ENCODE data around the gene PRIMA1. TPM values are rescaled to one million over a fixed set of nuclear protein-coding genes. Genes with fewer than 3 reads are reported as not detected.
A peak's percentile ranks its signal among the peaks of the same experiment; 100 is the strongest.

Gene PRIMA1
- total RNA-seq, 4 donors from 2014 or later: 0.33 to 0.88 (median 0.64) TPM

DNA sequence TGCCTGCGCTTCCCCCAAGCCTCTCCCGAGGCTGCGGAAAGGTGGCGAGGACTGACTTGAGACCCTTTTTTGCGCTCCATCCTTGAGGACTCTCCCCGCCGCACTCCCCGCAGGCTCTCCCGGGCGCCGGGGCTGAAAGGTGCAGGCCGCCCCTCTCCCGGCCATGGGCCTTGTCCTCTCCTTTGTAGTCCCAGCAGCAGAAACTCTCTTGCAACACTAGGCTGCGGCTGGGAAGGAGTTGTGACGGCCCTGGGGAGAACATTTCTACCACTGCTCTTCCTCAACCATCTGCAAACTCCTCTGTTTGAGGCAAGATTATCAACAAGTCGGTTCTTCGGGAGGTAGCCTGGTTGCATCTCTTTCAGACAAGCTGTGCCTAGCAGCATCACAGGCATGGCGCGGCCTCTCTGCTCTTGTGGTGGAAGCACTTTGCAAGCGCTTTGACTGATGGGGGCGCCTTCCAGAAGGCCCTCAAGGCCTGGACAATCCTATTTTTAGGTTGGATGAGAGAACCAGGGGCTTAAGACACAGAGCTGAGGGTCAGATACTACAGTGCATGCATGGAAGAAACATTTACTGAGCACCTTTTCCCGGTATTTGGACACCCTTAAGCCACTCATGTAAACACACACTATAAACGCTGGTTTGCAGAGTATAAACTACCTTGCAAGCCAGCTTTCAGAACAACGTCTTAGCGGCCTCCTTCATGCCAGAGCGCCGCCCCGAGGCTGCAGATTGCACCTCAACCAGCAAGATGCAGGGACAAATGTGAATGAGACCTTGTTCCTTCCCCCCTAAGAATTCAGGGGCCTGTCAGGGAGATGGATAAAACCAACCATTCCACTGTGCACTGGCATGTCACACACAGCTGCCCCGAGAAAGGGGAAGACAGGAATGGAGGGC, 1.2 kb upstream of the PRIMA1 start:
- TF ChIP-seq POLR2A (IDR thresholded peaks at IDR 0.05): no peak
- TF ChIP-seq, protein P1, sequence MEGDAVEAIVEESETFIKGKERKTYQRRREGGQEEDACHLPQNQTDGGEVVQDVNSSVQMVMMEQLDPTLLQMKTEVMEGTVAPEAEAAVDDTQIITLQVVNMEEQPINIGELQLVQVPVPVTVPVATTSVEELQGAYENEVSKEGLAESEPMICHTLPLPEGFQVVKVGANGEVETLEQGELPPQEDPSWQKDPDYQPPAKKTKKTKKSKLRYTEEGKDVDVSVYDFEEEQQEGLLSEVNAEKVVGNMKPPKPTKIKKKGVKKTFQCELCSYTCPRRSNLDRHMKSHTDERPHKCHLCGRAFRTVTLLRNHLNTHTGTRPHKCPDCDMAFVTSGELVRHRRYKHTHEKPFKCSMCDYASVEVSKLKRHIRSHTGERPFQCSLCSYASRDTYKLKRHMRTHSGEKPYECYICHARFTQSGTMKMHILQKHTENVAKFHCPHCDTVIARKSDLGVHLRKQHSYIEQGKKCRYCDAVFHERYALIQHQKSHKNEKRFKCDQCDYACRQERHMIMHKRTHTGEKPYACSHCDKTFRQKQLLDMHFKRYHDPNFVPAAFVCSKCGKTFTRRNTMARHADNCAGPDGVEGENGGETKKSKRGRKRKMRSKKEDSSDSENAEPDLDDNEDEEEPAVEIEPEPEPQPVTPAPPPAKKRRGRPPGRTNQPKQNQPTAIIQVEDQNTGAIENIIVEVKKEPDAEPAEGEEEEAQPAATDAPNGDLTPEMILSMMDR (IDR thresholded peaks at IDR 0.05): peak in 1 of 6 experiments; percentile 2
- Histone ChIP-seq H3K36me3 (no peaks in the 10 kb centered on the region), H3K27me3 (no peaks in the 10 kb centered on the region), H3K27ac (no peak overlapping the region), H3K4me3 (replicated peaks in 1 of 3) (peak overlapping the region in 1 of 3 donors; percentile 54), H3K4me1 (peaks cover 5 to 13% of the 10 kb centered on the region in 2 donors), H3K9me3 (no peaks in the 10 kb centered on the region)
- intact Hi-C loops (cut with DNase I): loop anchor here (5.0 to 10.0 kb wide), 2 partner anchors 105 to 132 kb away; no protein-coding TSS in a partner anchor
- 40 to 41% methylated on average over 29 of the region's 29 CpGs for WGBS, 2 donors
- DNase-seq: no peak

DNA sequence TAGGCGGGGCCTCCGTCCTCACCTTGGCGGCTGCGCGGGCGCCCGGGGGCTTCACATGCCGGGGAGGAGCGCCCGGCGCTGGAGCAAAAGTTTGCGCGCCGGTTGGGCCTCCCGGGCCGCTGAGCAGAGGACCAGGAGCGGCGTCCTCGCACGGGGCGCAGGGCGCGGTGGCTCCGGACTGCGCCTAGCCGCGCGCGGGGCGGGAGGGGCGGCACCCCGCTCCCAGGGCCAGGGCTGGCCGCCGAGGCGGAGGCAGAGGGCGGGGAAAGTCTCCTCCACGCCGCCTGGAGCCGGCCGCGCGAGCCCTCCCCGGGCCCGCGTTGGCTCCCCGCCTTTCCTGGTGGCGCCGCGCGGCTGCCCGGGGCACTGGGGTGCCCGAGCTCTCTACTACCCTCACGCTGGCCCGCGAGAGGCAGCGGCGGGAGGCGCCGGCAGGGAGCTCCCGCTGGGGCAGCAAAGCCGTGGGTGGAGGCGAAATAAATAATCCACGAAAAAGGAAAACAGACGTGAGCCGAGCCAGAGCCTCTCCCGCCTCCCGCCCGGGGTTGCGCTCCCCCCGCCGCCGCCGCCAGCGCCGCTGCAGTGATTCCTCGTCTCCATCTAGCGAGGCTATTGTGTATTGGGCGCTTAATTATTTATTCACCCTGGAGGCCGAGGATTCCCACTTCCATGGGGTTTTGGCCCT, 400 bp upstream of the PRIMA1 start:
- Histone ChIP-seq H3K4me3 (replicated peaks in 1 of 3) (peak overlapping the region in 2 of 3 donors; percentile 41 to 54), H3K36me3 (no peaks in the 10 kb centered on the region), H3K9me3 (no peaks in the 10 kb centered on the region), H3K4me1 (peaks cover 5 to 13% of the 10 kb centered on the region in 2 donors), H3K27me3 (no peaks in the 10 kb centered on the region), H3K27ac (peak overlapping the region in 1 of 3 donors; percentile 49)
- peak; percentile 59 to 62 for DNase-seq
- 0 to 1% methylated on average over 20 to 43 of the region's 79 CpGs for WGBS, 2 donors
- TF ChIP-seq POLR2A (IDR thresholded peaks at IDR 0.05): peak in 1 of 2 donors; percentile 61
- TF ChIP-seq, protein P1 (IDR thresholded peaks at IDR 0.05): peak in 4 of 6 experiments; percentile 15 to 66 (median 40)
- intact Hi-C loops (cut with DNase I): loop anchor here (5.0 to 10.0 kb wide), 2 partner anchors 106 to 131 kb away; no protein-coding TSS in a partner anchor

DNA sequence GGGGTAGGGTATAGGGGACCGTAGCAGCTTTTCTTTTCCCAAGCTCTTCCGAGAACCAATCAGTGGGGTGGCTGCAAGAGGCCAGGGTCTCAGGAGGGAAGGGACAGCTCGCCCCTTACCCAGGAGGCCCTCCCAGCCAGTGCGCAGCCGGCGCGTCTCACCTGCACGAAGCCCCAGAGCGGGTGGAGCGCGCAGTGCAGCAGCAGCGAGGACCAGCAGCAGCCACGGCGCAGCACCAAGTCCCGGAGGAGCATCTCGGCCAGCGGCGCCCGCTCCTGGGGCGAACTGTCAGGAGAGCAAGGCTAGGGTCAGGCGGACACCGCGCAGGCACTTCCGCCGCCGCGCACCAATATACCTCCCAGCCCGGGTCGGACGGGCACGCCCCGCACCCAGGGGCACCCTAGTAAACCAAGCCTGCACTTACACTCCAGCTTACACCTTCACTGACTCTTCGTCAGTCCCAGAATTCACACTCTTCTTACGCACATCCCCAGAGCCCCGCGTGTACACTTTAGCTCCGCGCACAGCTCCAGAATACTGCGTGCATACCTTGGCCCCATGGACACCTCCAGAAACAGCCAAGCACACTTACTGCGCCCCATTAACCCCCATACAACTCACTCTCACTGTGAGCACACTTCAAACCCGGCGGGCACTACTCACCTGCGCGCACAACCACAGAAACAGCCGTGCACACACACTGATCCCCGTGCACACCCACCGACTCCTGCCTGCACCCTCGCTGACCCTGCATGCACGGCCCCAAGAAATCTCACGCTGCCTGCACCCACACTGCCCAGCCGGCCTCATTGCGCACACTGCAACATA, 606 bp downstream of the PRIMA1 start:
- H3K9me3 ChIP-seq: no peaks in the 10 kb centered on the region
- H3K4me1 ChIP-seq: peaks cover 5 to 13% of the 10 kb centered on the region in 2 donors
- no peak for DNase-seq
- no peaks in the 10 kb centered on the region for H3K27me3 ChIP-seq
- intact Hi-C loops (cut with DNase I): loop anchor here (5.0 to 10.0 kb wide), 2 partner anchors 107 to 130 kb away; no protein-coding TSS in a partner anchor
- TF ChIP-seq, protein P1 (IDR thresholded peaks at IDR 0.05): no peak
- TF ChIP-seq POLR2A (IDR thresholded peaks at IDR 0.05): no peak
- no peaks in the 10 kb centered on the region for H3K36me3 ChIP-seq
- no peak overlapping the region for H3K27ac ChIP-seq
- H3K4me3 ChIP-seq (replicated peaks in 1 of 3): peak overlapping the region in 1 of 3 donors; percentile 54
- WGBS, 2 donors: 18 to 43% methylated on average over 34 to 40 of the region's 52 CpGs

DNA sequence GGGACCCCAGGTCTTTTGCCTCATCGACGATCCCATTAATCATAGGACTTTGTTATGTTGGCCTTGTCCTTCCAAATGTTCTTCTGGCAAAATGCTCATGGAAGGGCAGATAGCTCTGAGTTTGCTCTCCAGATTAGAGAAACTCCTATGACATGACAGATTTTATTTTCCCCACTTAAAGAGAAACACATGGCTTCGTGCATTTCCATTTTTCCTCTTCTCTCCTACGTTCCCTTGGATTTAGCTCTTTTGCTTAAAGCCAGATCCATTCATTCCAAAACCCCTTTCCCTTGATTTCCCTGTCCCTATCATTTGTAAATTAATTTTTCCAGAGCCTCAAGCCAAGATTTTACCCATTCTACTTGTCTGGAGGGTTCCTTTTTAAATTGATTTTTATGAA, 2.9 kb downstream of the PRIMA1 start:
- H3K27me3 ChIP-seq: no peaks in the 10 kb centered on the region
- no peak for DNase-seq
- 78 to 83% methylated on average over 4 of the region's 4 CpGs for WGBS, 2 donors
- no peaks in the 10 kb centered on the region for H3K9me3 ChIP-seq
- H3K27ac ChIP-seq: no peak overlapping the region
- peaks cover 5 to 13% of the 10 kb centered on the region in 2 donors for H3K4me1 ChIP-seq
- TF ChIP-seq, protein P1 (IDR thresholded peaks at IDR 0.05): no peak
- TF ChIP-seq POLR2A (IDR thresholded peaks at IDR 0.05): no peak
- no peak overlapping the region for H3K4me3 ChIP-seq (replicated peaks in 1 of 3)
- no peaks in the 10 kb centered on the region for H3K36me3 ChIP-seq
- intact Hi-C loops (cut with DNase I): loop anchor here (5.0 to 10.0 kb wide), 2 partner anchors 109 to 128 kb away; no protein-coding TSS in a partner anchor

All from thyroid gland (tissue), 4 donors.